CD14-positive monocyte (primary cell): ENCODE results near the gene LAMP1. TPM values are rescaled to one million over a fixed set of nuclear protein-coding genes. Genes with fewer than 3 reads are reported as not detected.
"Not testable (repeated sequence)": the region's sequence is repeated elsewhere in the genome, so short reads cannot be mapped to it uniquely, and the experiment has no call there.

Experiments used
- DNase-seq, 3 donors: peaks; one replicate each; pipeline ENCODE4 v3.0.0-alpha.2; 2011 to 2022
- H2AFZ ChIP-seq: 2 replicates; pipeline ENCODE4 v1.6.0; 2012; ENCODE audit warnings: mild to moderate bottlenecking, low read depth, low read length, inconsistent platforms; ENCODE audit not compliant: insufficient read depth, poor library complexity, severe bottlenecking
- H3K27ac ChIP-seq, 2 donors: 1 replicate in 1 of 2; 2 replicates in 1 of 2; pipeline ENCODE4 v1.5.1; 2012 to 2013; ENCODE audit warnings: low read length in 2 of 2, control low read depth in 1 of 2, inconsistent platforms in 1 of 2, low read depth in 1 of 2, mild to moderate bottlenecking in 1 of 2
- H3K27me3 ChIP-seq, 2 donors: one replicate each; pipeline versions ENCODE4 v1.6.0 to v1.6.1; 2011 to 2013; ENCODE audit warnings: low read length in 2 of 2; ENCODE audit not compliant: control insufficient read depth in 2 of 2, insufficient read depth in 2 of 2
- H3K36me3 ChIP-seq, 2 donors: replicated peaks in 1 of 2; 1 replicate in 1 of 2; 2 replicates in 1 of 2; pipeline versions ENCODE4 v1.5.1 to v1.6.1; 2012 to 2013; ENCODE audit warnings: low read length in 2 of 2, control low read depth in 1 of 2, inconsistent platforms in 1 of 2, mild to moderate bottlenecking in 1 of 2; ENCODE audit not compliant: insufficient read depth in 2 of 2, control insufficient read depth in 1 of 2
- H3K4me1 ChIP-seq, 2 donors: 1 replicate in 1 of 2; 2 replicates in 1 of 2; pipeline versions ENCODE4 v1.5.1 to v1.6.1; 2012 to 2013; ENCODE audit warnings: low read length in 2 of 2, control low read depth in 1 of 2, inconsistent platforms in 1 of 2, mild to moderate bottlenecking in 1 of 2, moderate library complexity in 1 of 2; ENCODE audit not compliant: insufficient read depth in 2 of 2, control insufficient read depth in 1 of 2
- H3K4me2 ChIP-seq: replicated peaks from 2 replicates; pipeline ENCODE3; 2012; ENCODE audit warnings: low read length, moderate library complexity, mild to moderate bottlenecking; ENCODE audit not compliant: poor library complexity, severe bottlenecking; ENCODE audit errors: extremely low read depth
- H3K4me3 ChIP-seq, 3 experiments: fragments of 200-600 bp in 1 of 3; sonication (generic) in 1 of 3; replicated peaks in 1 of 3; 1 replicate in 2 of 3; 2 replicates in 1 of 3; pipeline ENCODE4 v1.5.1; 2011 to 2013; ENCODE audit warnings: low read length in 3 of 3, mild to moderate bottlenecking in 3 of 3, control low read depth in 2 of 3, low read depth in 2 of 3, inconsistent platforms in 1 of 3, moderate library complexity in 1 of 3
- H3K79me2 ChIP-seq: 2 replicates; pipeline ENCODE4 v1.6.0; 2012; ENCODE audit warnings: mild to moderate bottlenecking, control low read depth, inconsistent platforms, low read length, moderate library complexity; ENCODE audit not compliant: insufficient read depth
- H3K9ac ChIP-seq: 2 replicates; pipeline ENCODE4 v1.6.0; 2017; ENCODE audit warnings: low read length, mild to moderate bottlenecking; ENCODE audit not compliant: insufficient read depth, poor library complexity, severe bottlenecking
- H3K9me3 ChIP-seq, 2 donors: replicated peaks in 1 of 2; 1 replicate in 1 of 2; 2 replicates in 1 of 2; pipeline versions ENCODE4 v1.5.1 to v1.6.1; 2012 to 2013; ENCODE audit warnings: low read length in 2 of 2, control low read depth in 1 of 2; ENCODE audit not compliant: control insufficient read depth in 1 of 2, insufficient read depth in 1 of 2
- H4K20me1 ChIP-seq: 2 replicates; pipeline ENCODE4 v1.6.0; 2012; ENCODE audit warnings: mild to moderate bottlenecking, low read length, control low read depth, moderate library complexity; ENCODE audit not compliant: insufficient read depth
- H3K27ac Mint-ChIP-seq, 7 donors: one replicate each; pipeline ENCODE4 v1.8.0; 2020; ENCODE audit warnings: mild to moderate bottlenecking in 7 of 7, mixed read lengths in 7 of 7, moderate library complexity in 6 of 7, inconsistent platforms in 2 of 7
- H3K27me3 Mint-ChIP-seq, 3 donors: one replicate each; pipeline ENCODE4 v1.8.0; 2021 to 2022; ENCODE audit warnings: low read depth in 3 of 3, mild to moderate bottlenecking in 3 of 3, mixed read lengths in 3 of 3, moderate library complexity in 3 of 3, inconsistent platforms in 1 of 3
- H3K36me3 Mint-ChIP-seq, 2 donors: one replicate each; pipeline ENCODE4 v1.8.0; 2020; ENCODE audit warnings: mixed read lengths in 2 of 2, inconsistent platforms in 1 of 2, mild to moderate bottlenecking in 1 of 2
- H3K4me1 Mint-ChIP-seq: one replicate; pipeline ENCODE4 v1.8.0; 2020; ENCODE audit warnings: mild to moderate bottlenecking, mixed read lengths
- H3K4me3 Mint-ChIP-seq, 2 donors: one replicate each; pipeline ENCODE4 v1.8.0; 2020; ENCODE audit warnings: mild to moderate bottlenecking in 2 of 2, mixed read lengths in 2 of 2, moderate library complexity in 1 of 2
- H3K9me3 Mint-ChIP-seq, 7 donors: one replicate each; pipeline ENCODE4 v1.8.0; 2020 to 2022; ENCODE audit warnings: mixed read lengths in 7 of 7, mild to moderate bottlenecking in 6 of 7, moderate library complexity in 6 of 7, inconsistent platforms in 2 of 7
- CTCF ChIP-seq: fragments of 200-600 bp; IDR thresholded peaks from one replicate; pipeline ENCODE4 v1.8.0; 2022; ENCODE audit warnings: antibody characterized with exemption, mild to moderate bottlenecking
- WGBS: methylation state at CpG from one replicate; pipeline ENCODE4 v1.1.5; 2013; ENCODE audit warnings: missing lambda C conversion rate; ENCODE audit not compliant: insufficient coverage; 5-methylcytosine and 5-hydroxymethylcytosine counted together
- intact Hi-C, 2 donors: fragments of 100-400 bp; cut with micrococcal nuclease; formaldehyde crosslinking; loops; one replicate each; pipeline versions ENCODE4 v1.15.0 to v1.15.1; 2023
- polyA plus RNA-seq, 3 donors: library from polyadenylated mRNA; depleted of rRNA in 1 of 3; unstranded in 2 of 3; stranded (reverse) in 1 of 3; fragments of 300-500 nt in 2 of 3; fragments of >200 nt in 1 of 3; fragmentation: Illumina TruSeq in 2 of 3; gene quantifications; 1 replicate in 2 of 3; 2 replicates in 1 of 3; pipeline ENCODE4 v1.2.3, GENCODE V29; 2012 to 2021

LAMP1 gene
- polyA plus RNA-seq, 3 donors = 22.0 to 122 (median 24.5) TPM

- Mint-ChIP-seq H3K9me3 (peaks cover 0 to 2% (median 0%) of the 10 kb centered on the region in 7 donors), H3K4me3 (no peak overlapping the region), H3K4me1 (no peaks in the 10 kb centered on the region), H3K27ac (no peak overlapping the region), H3K27me3 (no peaks in the 10 kb centered on the region), H3K36me3 (peaks cover 42 to 77% of the 10 kb centered on the region in 2 donors)
- Histone ChIP-seq H2AFZ (no peak overlapping the region), H3K9me3 (no peaks in the 10 kb centered on the region), H3K4me1 (no peaks in the 10 kb centered on the region), H4K20me1 (peaks cover 95% of the 10 kb centered on the region), H3K27me3 (no peaks in the 10 kb centered on the region), H3K79me2 (peaks cover 89% of the 10 kb centered on the region), H3K27ac (no peak overlapping the region), H3K9ac (no peak overlapping the region), H3K4me2 (no peak overlapping the region), H3K36me3 (peaks cover 44 to 81% of the 10 kb centered on the region in 2 donors), H3K4me3 (no peak overlapping the region)
- TF ChIP-seq CTCF = no peak
- DNase-seq = no peak
- intact Hi-C loops = no loop called here
These were observed 10.5 kb downstream of the LAMP1 start for GRCh38 chr13:113307491-113307890.

- H3K9me3 ChIP-seq = no peaks in the 10 kb centered on the region
- no peak overlapping the region for H3K27ac ChIP-seq
- H4K20me1 ChIP-seq = peaks cover 93% of the 10 kb centered on the region
- H3K9ac ChIP-seq = no peak overlapping the region
- Mint-ChIP-seq H3K27ac (peak overlapping the region in 1 of 7 donors; percentile 19), H3K27me3 (no peaks in the 10 kb centered on the region), H3K36me3 (peaks cover 43 to 81% of the 10 kb centered on the region in 2 donors), H3K4me1 (no peaks in the 10 kb centered on the region), H3K9me3 (peaks cover 0 to 11% (median 3%) of the 10 kb centered on the region in 7 donors), H3K4me3 (no peak overlapping the region)
- TF ChIP-seq CTCF = no peak
- no peaks in the 10 kb centered on the region for H3K4me1 ChIP-seq
- intact Hi-C loops = no loop called here
- H3K4me2 ChIP-seq = no peak overlapping the region
- WGBS = 100% methylated on average over 1 of the region's 6 CpGs
- no peak overlapping the region for H3K4me3 ChIP-seq
- H3K36me3 ChIP-seq = peaks cover 46 to 81% of the 10 kb centered on the region in 2 donors
- no peak overlapping the region for H2AFZ ChIP-seq
- peaks cover 79% of the 10 kb centered on the region for H3K79me2 ChIP-seq
- no peak for DNase-seq
- H3K27me3 ChIP-seq = no peaks in the 10 kb centered on the region
These were observed 12.4 kb downstream of the LAMP1 start for GRCh38 chr13:113309473-113309872.

GRCh38 chr13:113314112-113314511, 17.1 kb downstream of the LAMP1 start:
- Histone ChIP-seq H3K79me2 (peaks cover 32% of the 10 kb centered on the region), H3K36me3 (peaks cover 66 to 82% of the 10 kb centered on the region in 2 donors), H4K20me1 (peaks cover 93% of the 10 kb centered on the region)
- Mint-ChIP-seq H3K9me3 (peaks cover 0 to 13% (median 3%) of the 10 kb centered on the region in 7 donors), H3K36me3 (peaks cover 60 to 96% of the 10 kb centered on the region in 2 donors)
- H3K4me3 ChIP-seq, intact Hi-C loops, H3K27me3 ChIP-seq, H3K9me3 ChIP-seq, DNase-seq, H3K9ac ChIP-seq, H3K27ac ChIP-seq, H3K4me1 ChIP-seq, H3K27me3 Mint-ChIP-seq, H3K4me3 Mint-ChIP-seq, H3K4me2 ChIP-seq, H3K4me1 Mint-ChIP-seq, H3K27ac Mint-ChIP-seq, H2AFZ ChIP-seq: not testable (repeated sequence)
- 94% methylated on average over 16 of the region's 20 CpGs for WGBS
